Lower leg skin (tissue), 4 donors: ENCODE results near the gene TRIM28. TPM values are rescaled to one million over a fixed set of nuclear protein-coding genes. Genes with fewer than 3 reads are reported as not detected.

ENCODE experiments used
- DNase-seq, 2 donors: peaks; one replicate each; pipeline ENCODE4 v3.0.0-alpha.2; 2019; ENCODE audit warnings: low spot score in 2 of 2
- H3K4me3 ChIP-seq: fragments of 200-600 bp; sonication (generic); 2 replicates; pipeline ENCODE4 v1.5.1; 2017; ENCODE audit warnings: mild to moderate bottlenecking, low read depth; ENCODE audit not compliant: poor library complexity, severe bottlenecking
- CTCF ChIP-seq, 3 donors: fragments of 450-650 bp; IDR thresholded peaks; one replicate each; pipeline ENCODE4 v1.5.1; 2016; ENCODE audit warnings: antibody characterized with exemption in 3 of 3, mild to moderate bottlenecking in 3 of 3, moderate library complexity in 2 of 3
- POLR2A ChIP-seq, 2 donors: fragments of 450-650 bp; IDR thresholded peaks; one replicate each; pipeline ENCODE4 v1.6.1; 2016 to 2017; ENCODE audit warnings: antibody characterized with exemption in 2 of 2, mild to moderate bottlenecking in 1 of 2, moderate library complexity in 1 of 2
- WGBS, 2 donors: methylation state at CpG; one replicate each; pipeline ENCODE4 v1.1.5; 2018; 5-methylcytosine and 5-hydroxymethylcytosine counted together
- intact Hi-C: fragments of 100-400 bp; cut with DNase I; formaldehyde crosslinking; loops from one replicate; pipeline ENCODE4 v1.15.0; 2023; ENCODE audit warnings: low total_unique reads
- total RNA-seq, 4 donors: library from RNA; depleted of rRNA; stranded (reverse); fragments of >200 nt; gene quantifications; one replicate each; pipeline ENCODE4 v1.1.0, GENCODE V29; 2016

The TRIM28 gene
- total RNA-seq, 4 donors from 2014 or later = 225 to 412 (median 265) TPM

GRCh38 chr19:58509731-58510083 is 34.2 kb upstream of the TRIM28 start:
- TF ChIP-seq POLR2A (IDR thresholded peaks at IDR 0.05) = no peak
- no peak for TF ChIP-seq CTCF (IDR thresholded peaks at IDR 0.05)
- no peak for DNase-seq
- H3K4me3 ChIP-seq = no peak overlapping the region
- WGBS, 2 donors = 80 to 84% methylated on average over 11 of the region's 11 CpGs
- intact Hi-C loops = no loop called here

DNA sequence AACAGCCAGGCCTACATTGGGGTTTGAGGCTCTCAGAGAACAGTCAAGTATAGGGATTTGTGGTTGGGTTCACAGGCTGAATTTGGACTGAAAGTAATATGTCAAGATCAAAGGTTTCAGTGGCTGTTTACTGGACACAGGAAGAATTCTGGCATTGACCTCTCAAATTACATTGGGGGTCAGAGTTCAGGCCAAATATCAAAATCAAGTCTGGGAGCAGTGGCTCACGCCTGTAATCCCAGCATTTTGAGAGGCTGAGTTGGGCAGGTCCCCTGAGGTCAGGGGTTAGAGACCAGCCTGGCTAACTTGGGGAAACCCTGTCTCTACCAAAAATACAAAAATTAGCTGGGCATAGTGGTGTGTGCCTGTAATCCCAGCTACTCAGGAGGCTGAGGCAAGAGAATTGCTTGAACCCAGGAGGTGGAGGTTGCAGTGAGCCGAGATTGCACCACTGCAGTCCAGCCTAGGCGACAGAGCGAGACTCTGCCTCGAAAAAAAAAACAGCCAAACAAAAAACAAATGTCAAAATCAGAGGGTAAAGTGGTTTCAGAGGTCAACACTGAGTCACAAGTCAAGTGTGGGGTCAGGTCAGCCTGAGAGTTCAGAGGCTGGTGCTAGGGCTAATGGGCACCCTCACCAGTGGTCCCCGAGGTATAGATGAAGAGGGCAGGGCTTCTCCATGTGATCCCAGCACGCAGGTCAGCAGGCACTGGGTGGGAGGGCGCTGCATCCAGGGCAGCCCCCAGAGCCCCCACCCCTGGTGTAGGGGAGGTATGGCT is 33.6 kb upstream of the TRIM28 start:
- TF ChIP-seq POLR2A (IDR thresholded peaks at IDR 0.05) = no peak
- TF ChIP-seq CTCF (IDR thresholded peaks at IDR 0.05) = no peak
- 81 to 82% methylated on average over 8 of the region's 8 CpGs for WGBS, 2 donors
- DNase-seq = no peak
- H3K4me3 ChIP-seq = no peak overlapping the region
- intact Hi-C loops = no loop called here

GRCh38 chr19:58511353-58512208 is 32.3 kb upstream of the TRIM28 start, which contains the start of gene SLC27A5:
TSS of gene SLC27A5 (minus strand) at chr19:58511992. CDS start at chr19:58511955, 37 bp downstream.
- intact Hi-C loops = no loop called here
- TF ChIP-seq POLR2A (IDR thresholded peaks at IDR 0.05) (no peak), CTCF (IDR thresholded peaks at IDR 0.05) (no peak)
- WGBS, 2 donors = 70 to 79% methylated on average over 2 to 6 of the region's 25 CpGs
- no peak within 1 kb of the TSS for H3K4me3 ChIP-seq
- DNase-seq = no peak

DNA sequence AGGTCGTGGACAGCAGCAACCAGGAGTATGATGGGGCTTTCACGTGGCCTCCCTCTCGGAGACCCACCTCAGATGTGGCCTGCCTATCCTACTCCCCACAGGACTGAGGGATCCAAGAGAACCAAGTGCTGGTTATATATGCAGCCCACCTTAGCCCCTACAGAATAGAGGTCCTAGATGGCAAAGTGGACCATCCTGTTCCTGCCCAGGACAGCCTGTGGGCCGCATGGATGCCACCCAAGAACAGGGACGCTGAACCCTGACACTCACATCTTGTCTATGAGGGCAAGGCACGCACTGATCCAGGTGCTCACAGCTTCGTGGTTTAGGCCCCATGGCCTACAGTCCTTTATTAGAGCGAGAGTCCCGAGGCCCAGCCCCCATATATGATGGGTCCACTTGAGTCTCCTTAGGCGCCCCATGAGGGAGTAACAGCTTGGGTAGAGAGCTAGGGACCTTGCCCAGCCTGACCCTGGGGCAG is 30.6 kb upstream of the TRIM28 start:
- intact Hi-C loops = no loop called here
- TF ChIP-seq CTCF (IDR thresholded peaks at IDR 0.05) = no peak
- TF ChIP-seq POLR2A (IDR thresholded peaks at IDR 0.05) = no peak
- WGBS, 2 donors = 83 to 85% methylated on average over 7 of the region's 10 CpGs
- H3K4me3 ChIP-seq = no peak overlapping the region
- no peak for DNase-seq

DNA sequence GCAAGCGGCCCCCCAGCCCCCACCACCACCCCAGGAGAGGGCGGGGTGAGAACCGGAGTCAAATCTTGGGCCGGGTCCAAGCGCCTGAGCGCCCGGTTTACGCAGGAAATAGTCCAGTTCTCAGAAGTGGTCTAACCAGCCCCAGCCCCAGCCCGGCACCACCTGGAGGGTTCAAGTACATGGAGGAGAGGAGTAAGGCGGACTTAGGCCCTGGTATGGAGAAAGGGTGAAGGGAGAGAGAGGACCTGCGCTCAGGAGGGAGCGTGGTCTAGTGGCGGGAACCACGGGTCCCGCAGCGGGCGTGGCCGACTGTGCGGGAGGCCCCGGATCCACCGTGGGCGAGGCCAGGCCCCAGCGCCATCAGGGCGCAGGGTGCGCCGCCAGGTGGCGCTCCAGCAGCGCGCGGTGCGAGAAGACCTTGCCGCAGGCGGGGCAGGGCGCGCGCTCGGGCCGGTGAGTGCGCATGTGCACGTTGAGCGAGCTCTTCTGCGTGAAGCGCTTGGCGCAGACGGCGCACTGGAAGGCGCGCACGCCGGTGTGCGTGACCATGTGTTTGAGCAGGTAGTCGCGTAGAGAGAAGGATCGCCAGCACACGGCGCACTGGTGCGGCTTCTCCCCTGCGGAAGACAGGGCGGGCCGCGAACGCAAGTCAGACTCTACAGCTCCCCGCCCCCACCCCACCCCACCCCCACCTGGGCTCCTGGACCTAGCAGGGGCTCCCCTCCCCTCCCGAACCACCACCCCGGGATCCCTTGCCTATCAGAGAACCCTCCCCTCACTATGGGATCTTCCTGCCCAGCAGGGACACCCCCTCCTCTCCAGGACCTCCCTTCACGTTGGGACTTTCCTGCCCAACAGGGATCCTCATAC is 29.9 kb upstream of the TRIM28 start:
- intact Hi-C loops = no loop called here
- 24 to 28% methylated on average over 42 of the region's 66 CpGs for WGBS, 2 donors
- TF ChIP-seq POLR2A (IDR thresholded peaks at IDR 0.05) (no peak), CTCF (IDR thresholded peaks at IDR 0.05) (no peak)
- H3K4me3 ChIP-seq = no peak overlapping the region
- DNase-seq = peak; percentile 63 to 96
